KG1 (cell line): ENCODE measurements around the gene GATA5.
A peak's percentile ranks its signal among the peaks of the same experiment; 100 is the strongest.
"Not testable (repeated sequence)": the region's sequence is repeated elsewhere in the genome, so short reads cannot be mapped to it uniquely, and the experiment has no call there.

ENCODE experiments used
- DNase-seq: peaks from one replicate; lab custom pipeline; 2025; lab: John Stamatoyannopoulos, UW

The GATA5 gene

DNA sequence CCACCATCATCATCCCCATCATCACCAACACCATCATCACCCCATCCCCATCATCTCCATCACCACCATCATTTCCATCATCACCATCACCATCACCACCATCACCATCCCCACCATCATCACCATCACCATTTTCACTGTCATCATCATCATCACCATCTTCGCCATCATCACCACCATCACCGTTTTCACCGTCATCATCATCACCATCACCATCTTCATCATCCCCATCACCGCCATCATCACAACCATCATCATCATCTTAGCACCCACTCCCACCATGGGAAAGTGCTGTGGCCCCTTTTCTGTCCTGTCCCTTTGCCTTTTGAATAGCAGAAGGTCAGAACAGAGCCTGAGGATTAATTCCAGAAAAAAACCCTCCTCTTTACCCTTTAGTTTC is 28.5 kb upstream of the GATA5 start:
- no peak for DNase-seq

DNA sequence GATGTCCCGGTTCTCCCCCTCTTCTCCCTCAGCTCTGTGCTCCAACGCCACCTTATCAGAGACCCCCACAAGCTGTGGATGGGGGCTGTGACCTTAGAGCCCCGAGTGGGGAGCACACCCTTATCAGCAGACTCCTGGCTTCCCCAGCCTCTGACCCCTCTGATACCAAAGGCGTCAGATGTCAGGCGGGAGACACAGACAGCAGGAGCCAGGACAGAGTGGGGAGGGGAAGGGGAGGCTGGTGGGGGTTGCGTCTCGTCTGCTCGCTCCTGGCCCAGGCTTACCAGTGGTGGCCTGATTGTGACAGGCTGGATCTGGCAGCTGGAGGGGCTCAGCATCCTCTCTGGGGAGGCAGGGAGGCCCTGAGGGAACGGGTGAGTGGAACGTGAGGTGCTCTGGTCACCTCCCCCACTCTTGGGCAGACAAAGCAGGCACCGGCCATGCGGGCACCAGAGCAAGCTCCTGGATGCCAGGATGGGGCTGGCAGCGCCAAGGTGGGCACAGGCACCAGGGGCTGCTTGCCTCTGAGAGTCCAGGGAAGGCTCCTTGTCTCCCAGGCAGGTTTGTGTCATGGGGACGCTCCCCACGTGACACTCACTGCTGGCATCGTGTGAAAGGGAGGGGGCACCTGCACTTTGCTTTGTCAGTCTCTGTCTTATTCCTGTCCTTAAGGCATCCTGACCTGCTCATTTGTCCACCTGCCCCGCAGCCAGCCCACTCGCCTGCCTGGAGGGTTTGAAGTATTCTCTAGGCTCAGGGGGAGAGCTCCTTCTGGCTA is 27.8 kb upstream of the GATA5 start:
- DNase-seq, result no peak

DNA sequence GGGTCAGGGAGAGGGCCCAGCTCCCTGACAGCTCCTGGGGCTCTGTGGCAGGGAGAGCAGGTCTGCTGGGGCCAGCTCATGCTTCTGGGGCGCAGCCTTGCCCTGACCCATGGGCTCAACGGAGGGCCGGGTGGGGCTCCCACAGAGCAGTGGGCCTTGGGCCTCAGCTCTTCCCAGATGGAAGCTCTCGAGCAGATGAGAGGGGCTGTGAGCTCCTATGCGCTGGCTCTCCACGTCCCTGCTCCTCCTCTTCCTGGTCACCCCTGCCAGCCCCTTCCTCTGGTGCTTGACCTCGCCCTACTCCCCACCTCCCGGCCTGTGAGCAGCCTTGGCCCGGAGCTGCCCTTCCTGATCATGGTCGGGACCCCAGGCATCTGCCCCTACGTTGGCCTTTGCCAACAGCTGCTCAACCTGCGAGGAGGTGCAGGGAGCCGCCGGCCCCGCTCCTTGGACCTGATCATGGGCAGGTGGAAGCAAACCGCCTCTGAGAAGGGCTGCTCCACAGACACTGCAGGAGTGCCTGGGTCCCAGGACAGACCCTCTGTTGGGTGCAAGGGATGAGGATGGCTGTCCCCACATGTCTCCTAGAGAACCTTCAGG is 26.8 kb upstream of the GATA5 start:
- DNase-seq, result no peak

DNA sequence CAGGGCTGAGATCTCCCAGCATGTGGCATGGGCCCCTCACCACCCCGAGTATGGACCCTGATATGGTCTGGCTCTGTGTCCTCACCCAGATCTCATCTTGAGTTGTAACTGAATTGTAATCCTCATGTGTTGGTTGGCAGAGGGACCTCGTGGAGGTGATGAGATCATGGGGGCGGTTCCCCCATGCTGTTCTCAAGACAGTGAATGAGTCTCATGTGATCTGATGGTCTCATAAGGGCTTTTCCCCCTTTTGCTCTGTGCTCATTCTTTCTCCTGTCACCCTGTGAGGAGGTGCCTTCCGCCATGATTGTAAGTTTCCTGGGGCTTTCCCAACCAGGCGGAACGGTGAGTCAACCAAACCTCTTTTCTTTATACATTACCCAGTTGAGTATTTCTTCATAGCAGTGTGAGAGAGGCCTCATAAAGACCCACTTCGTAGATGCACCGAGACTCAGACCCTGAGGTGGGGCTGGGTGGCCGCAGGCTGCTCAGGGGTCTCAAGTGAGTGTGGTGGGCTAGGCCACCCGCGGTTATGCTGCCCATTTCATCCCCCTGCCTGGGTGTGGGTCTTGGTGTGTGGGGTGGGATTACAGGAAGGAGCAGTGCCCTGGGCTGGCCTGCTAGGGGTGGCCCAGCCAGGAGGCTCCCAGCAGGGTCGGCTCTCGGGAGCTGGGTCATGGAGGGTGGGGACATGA is 26.2 kb upstream of the GATA5 start:
- no peak for DNase-seq

DNA sequence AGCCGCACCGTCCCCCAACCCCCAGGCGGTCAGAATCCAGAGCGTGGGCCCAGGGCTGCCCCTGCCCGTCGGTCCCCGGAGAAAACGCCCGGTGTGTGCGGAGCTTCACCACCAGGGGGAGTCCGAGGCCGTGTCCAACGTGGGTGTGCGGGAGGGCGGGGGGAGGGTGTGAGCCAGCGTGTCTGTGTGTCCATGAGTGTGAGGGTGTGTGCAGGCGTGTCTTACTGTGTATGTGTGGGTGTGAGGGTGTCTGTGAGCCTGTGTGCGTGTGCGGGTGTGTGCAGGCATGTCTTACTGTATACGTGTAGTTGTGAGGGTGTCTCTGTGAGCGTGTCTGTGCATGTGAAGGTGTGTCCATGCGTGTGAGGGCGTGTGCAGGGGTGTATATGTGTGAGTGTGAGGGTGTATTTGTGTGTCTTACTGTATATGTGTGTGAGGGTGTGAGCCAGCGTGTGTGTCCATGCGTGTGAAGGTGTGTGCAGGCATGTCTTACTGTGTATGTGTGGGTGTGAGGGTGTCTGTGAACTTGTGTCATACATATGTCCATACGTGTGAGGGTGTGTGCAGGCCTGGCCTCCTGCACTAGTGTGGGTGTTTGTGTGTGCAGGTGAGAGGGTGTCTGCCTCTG is 24.6 kb upstream of the GATA5 start:
- DNase-seq, result peak; percentile 41

DNA sequence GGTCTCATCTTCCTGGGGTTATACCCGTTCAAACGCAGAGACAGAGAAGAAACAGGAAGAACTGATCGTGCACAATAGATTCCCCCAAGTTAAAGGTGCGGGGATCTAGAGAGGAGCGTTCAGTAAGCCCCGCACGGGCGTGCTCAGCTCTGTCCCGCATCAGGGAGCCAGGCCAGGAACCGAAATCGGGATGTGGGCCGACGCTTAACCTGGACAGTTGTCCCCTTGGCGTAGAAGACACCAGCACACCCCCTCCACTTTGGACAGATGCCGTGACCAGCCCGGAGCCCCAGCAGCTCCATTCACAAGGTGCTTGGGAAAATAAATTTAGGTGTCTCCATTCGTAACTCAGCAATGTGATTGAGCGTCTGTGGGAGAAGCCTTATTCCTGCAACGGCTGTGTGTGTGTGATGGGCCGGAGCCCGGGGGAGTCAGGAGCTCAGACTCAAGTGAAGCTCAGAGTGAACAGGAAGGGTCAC is 24.0 kb upstream of the GATA5 start:
- no peak for DNase-seq

DNA sequence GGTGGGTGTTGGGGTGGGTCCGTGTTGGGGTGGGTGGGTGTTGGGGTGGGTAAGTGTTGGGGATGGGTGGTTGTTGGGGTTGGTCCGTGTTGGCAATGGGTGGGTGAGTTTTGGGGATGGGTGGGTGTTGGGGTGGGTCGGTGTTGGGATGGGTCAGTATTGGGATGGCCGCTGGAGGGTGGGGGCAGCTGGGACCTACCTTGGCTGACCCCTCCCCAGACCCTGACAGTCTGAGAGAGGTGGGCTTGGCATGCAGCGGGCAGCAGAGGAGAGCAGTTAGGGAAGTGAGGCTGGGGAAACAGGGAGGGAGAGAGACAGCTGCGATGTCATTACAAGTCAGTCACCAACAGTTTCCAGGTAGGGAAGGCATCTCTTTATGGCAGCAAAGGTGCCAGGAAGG is 23.1 kb upstream of the GATA5 start:
- DNase-seq, result no peak

DNA sequence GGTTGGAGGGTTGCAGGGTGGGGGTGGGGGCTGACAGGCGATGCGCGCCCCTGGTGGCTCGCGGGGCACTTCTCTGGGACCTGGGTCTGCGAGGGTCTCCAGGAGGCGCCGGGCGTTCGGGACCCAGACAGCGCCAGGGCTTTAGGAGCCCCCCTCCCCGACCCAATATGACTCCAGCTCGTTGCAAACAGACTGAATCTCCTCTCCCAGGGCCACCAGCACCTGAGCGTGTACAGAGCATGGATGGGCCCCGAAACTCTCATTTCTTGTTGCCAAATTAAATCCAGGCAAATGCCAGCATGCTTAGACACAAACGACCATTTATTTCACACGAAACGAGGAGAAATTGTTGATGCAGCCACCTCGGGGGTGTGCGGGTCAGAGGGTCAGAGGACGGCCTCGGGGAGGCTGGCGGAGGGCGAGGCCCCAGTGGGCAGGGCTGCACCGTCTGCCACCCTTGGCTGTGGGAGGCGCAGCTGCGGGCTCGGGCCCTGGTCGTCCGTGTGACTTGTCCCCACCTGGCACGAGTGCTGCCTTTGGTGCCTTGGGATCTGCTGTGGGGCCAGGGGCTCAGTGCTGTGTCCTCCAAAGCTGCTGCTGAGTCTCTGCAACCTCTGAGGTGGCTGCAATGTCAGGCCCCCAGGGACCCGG is 20.9 kb upstream of the GATA5 start:
- DNase-seq, result no peak

DNA sequence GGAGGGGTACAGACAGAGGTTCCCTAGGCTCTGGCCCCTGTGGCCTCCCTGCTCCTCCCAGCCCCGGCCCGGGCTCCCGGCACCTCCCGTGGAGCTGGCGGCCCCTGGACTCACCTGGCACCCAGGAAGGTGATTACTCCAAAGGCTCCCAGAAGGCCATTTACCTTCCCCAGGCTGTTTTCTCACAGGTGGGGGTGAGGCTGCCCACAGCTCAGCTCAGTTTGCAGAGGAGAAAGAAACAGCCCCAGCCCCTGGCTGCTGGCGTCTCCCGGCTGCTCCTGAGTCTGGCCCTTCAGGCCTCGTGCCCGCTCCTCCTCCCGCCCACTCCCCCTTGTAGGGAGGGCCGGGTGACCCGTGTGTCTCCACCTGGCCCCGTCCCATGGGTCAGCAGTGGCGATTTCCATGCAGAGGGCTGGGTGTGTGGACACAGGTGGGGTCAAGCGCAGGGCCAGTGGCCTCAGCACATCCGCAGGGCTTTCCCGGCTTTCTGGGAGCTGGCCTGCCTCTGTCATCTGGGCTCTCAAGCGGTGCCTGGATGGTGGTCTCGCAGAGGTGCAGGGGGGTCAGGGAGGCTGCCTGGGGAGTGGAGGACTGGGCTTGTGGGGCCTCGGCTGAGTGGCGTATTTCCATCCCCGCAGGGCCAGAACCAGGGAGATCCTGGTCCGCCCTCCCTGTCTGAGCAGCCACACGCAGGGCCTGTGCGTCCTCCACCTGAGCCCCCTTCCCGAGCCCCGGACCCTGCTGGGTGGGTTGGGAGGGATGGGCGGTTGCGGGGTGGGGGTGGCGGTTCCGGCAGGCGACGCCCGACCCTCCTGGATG is 20.2 kb upstream of the GATA5 start:
- no peak for DNase-seq

DNA sequence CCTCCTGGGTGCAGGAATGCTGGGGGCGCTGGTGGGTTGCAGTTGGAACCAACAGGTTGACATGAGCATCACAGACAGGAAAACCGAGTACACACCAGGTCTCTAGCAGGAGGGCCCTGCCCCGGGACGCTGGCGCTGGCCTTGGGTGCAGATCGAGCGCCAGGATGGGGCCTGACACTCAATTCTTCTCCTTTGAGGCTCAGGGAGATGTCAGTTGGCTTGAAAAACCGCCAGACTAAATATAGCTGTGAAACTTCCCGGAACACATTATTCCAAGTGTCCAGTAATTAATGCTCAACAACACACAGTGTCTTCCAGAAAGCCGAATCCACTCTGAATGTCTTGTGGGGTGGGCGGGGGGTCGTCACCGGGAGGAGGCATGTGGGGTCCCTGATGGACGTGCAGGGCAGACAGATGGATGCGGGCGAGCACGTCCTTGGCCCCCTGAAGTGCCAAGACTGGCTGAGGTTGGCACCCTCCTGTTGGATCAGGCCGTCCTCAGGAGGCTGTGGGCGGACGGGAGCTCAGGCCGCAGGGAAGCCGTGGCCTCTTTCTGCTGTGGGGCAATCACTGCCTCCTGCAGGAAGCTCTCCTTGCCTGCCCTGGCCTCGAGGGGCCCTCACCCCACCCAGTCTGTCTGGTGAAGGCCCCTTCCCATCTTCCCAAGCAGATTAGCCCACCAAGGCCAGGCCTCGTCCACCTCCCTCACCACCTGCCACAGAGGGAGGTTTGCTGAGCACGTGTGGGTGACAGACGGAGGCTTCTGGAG is 19.4 kb upstream of the GATA5 start:
- DNase-seq, result no peak

DNA sequence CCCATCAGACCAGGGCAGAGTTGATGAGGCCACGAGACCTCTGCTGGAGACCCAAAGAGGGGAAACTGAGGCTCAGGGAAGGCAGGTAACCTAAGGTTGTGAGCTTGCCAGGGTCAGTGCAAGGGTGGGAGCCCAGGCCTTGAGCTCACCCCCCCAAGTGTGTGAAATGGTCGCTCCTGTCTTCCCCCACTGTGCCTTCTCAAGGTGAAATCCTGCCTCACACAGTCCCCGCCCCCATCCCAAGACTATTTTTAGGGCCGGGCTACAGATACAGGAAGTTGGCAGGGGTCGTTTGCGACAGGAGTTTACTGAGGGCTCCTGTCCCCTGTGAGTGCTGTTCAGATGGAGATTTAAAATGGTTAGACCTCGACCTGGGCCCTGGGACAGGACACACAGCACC is 18.7 kb upstream of the GATA5 start:
- DNase-seq, result no peak

DNA sequence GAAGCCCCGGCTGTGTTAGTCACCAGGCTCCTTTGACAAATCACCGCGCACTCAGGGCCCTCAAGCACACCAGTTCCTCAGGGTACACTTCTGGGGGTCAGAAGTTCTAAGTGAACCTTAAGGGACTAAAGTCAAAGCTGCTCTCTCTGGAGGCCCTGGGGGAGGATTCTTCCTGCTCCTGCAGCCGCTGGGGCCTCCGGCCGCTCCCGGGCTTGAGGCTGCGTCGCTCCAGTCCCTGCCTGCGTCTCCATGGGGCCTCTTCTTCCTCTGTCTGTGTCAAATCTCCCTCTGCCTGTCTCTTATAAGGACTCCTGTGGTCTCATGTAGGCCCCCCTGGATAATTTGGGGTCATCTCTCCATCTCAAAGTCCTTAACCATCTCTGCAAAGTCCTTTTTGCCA is 18.1 kb upstream of the GATA5 start:
- DNase-seq, result no peak

DNA sequence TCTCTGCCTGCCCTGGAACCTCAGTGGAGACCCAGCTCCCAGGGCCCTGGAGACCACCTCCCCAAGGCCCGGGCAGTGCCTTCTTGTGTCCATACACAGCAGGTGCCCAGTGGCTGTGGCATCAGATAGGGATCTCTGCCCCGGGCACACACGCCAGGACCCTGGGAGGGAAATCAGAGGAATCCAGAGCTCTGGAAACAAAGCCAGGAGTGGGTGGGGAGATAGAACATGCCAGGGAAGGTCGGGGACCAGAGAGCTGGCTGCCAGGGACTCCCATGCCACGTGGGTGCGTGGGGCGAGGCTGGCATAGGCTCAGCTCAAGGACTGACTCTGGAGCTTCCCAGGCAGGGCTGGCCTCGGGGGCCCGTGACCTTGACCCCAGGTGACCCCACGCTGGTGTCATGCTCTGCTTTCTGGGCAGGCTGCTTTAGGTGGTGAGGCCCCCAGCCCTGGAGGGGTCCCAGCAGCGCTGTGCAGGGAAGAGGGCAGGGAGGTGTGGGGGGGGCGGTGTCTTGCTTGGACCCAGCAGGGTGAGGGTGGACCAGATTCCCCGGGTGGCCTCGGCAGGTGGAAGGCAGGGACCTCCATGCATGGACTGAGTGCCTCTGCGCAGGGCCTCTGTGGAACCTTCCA is 17.6 kb upstream of the GATA5 start:
- DNase-seq, result no peak

DNA sequence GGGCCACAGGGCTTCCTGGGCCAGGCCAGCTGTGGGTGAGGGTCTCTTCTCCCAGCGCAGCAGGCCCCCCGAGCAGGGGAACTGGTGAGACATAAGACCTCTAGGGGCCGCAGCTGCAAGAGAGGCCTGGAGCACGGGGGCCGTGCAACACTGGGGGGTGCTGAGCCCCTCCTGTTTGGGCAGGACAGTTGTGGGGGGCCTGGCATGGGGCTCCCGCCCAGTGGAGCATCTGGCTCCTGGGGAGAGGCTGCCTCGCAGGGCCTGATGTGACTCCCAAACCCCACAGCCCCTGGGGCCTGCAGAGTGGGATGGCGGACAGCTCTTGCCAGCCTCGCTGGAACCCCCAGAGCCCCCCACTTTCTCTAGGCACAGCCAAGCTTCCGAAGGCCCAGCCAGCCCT is 16.9 kb upstream of the GATA5 start:
- no peak for DNase-seq

DNA sequence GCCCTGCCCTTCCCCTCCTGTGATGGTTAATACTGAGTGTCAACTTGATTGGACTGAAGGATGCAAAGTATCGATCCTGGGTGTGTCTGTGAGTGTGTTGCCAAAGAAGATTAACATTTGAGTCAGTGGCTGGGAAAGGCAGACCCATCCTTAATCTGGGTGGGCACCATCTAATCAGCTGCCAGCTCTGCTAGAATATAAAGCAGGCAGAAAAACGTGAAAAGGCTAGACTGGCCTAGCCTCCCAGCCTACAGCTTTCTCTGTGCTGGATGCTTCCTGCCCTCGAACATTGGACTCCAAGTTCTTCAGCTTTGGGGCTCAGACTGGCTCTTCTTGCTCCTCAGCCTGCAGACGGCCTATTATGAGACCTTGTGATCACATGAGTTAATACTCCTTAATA is 15.0 kb upstream of the GATA5 start:
- not testable (repeated sequence) for DNase-seq

DNA sequence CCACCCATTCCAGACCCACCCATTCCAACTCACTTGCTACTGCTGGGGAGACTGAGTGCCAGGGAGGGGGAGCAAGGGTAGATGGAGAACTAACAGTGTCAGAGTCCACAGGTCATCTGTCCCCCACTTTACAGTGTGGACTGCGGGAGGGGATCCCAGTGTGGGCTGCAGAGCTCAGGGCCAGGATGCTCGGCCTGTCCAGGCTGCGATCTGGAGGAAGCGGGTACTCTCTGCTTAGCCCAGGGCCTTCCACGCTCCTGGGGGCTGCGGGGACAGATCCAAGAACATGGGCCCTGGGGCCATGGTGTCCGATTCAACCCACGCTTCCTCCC is 14.1 kb upstream of the GATA5 start:
- DNase-seq, result no peak

DNA sequence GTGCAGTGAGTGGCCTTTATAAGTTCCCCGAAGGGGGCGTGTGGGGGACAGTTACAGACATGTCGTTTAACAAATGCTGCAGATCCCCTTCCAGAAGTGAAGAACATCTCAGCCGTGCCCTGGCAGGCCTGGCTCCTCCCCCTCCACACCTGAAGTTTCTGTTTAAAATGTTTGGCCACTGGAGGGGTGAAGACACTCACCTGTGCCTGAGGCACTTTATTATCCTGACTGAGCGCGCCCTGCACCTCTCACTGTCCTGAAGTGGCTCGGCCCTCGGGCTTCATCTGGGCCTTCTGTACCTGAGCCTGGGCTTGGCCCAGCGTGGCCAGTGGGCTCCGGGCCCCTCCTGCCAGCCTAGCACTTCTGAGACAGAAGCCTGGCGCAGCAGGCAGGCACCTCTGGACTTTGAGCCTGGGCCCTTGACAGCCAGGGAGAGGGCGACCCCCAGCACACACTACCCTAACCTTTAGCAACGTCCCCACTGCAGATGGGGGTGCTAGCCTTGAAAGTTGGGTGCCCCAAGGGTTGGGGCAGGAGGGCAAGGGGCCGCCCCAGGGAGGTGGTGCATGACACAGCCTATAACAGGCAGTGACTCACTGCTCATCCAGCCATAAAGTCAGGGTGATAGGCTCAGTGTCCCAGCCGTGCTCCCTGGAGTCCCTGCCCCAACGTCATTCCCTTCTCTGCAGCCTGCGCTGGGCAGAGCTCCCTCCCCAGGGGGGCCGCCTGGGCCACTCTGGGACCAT is 13.6 kb upstream of the GATA5 start:
- no peak for DNase-seq

DNA sequence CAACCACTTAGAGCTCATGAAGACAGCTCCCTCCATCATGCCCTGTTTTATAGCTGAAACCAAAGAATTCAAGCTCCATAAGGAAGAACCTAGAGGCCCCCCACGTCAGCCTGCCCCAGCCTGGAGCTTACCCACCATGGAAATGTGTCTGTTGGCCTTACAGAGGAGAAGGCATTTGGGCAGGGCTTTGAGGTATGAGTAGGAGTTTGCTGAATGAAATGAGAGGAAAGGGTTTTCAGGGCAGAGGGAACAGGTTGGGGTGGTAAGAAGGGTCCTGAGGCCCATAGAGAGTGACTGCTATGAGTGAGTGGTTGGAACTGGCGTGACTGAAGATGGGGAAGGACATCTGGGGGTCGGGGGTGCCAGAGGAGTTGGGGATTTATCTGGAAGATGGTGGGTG is 12.7 kb upstream of the GATA5 start:
- no peak for DNase-seq

DNA sequence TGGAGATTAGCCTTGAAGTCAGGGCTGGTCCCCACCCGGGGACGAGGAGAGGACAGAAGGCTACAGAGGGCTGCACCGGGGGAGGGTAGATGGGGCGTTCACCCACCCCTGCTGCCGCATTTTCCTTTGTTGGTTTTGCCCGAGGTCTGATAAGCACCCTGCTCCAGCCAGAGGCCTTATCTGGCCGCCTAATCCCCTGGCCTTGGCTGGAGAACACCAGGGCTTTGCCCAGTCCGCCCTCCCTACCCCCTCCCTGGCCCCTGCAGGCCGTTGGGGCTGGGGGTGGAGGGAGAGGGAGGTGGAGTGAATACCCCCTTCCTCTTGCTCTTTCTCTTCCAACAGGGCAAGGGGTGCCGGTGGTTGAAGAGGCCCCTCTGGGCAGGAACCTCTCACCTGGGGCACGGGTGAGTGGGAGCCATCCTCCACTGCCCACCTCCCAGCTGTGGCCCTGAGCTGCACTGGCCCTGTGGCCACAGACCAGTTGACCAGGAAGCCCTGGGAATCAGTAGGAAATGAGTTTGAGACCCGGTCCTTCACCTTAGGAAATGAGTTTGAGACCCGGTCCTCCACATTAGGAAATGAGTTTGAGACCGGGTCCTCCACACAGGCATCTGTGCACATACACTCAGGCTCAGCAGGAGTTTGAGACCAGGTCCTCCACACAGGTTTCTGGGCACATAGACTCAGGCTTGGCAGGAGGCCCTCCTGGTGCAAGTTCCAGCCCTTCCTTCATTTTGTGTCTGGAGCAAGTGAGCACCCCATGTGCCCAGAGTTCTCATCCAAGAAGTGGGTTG is 12.0 kb upstream of the GATA5 start:
- DNase-seq, result no peak
